WTC11 (cell line): ENCODE results near the gene NAALADL2. TPM values are rescaled to one million over a fixed set of nuclear protein-coding genes. Genes with fewer than 3 reads are reported as not detected.

Experiments
- ATAC-seq: fragments of 200-7000 bp; cut with Tn5 transposase; 2 replicates; pipeline ENCODE4 v1.10.0; 2021; ENCODE audit warnings: mild to moderate bottlenecking, moderate library complexity
- CTCF ChIA-PET: fragments of 300-600 bp; sonication (Branson Sonifier 250); formaldehyde crosslinking; loops from one replicate; lab custom pipeline; 2021; ENCODE audit warnings: antibody characterized with exemption; lab: Charles Lee
- POLR2A ChIA-PET: fragments of 350-600 bp; sonication (Branson Sonifier 250); formaldehyde crosslinking; loops from one replicate; lab custom pipeline; 2021; ENCODE audit warnings: antibody characterized with exemption; lab: Charles Lee
- DNase-seq: peaks from one replicate; pipeline ENCODE4 v3.0.0; 2021; ENCODE audit warnings: low spot score
- H3K27ac Mint-ChIP-seq: 2 replicates; pipeline ENCODE4 v1.8.0; 2021; ENCODE audit warnings: mixed read lengths
- H3K27me3 Mint-ChIP-seq: 2 replicates; pipeline ENCODE4 v1.8.0; 2021; ENCODE audit warnings: low read depth, mild to moderate bottlenecking, moderate library complexity, mixed read lengths
- H3K36me3 Mint-ChIP-seq: 2 replicates; pipeline ENCODE4 v1.8.0; 2021; ENCODE audit warnings: mixed read lengths
- H3K4me1 Mint-ChIP-seq: 2 replicates; pipeline ENCODE4 v1.8.0; 2022; ENCODE audit warnings: mixed read lengths
- H3K4me3 Mint-ChIP-seq: 2 replicates; pipeline ENCODE4 v1.8.0; 2021; ENCODE audit warnings: mild to moderate bottlenecking, moderate library complexity, mixed read lengths
- H3K9me3 Mint-ChIP-seq: 2 replicates; pipeline ENCODE4 v1.8.0; 2021; ENCODE audit warnings: mixed read lengths
- AR ChIP-seq: fragments of 250-450 bp; sonication (Bioruptor Pico); IDR thresholded peaks from 2 replicates; pipeline ENCODE4 v1.9.0; 2021; ENCODE audit warnings: mild to moderate bottlenecking
- CDX4 ChIP-seq: fragments of 250-450 bp; sonication (Bioruptor Pico); IDR thresholded peaks from 2 replicates; pipeline ENCODE4 v1.9.0; 2021; ENCODE audit warnings: moderate library complexity, mild to moderate bottlenecking, inconsistent platforms, borderline replicate concordance
- CTCF ChIP-seq: fragments of 200-600 bp; IDR thresholded peaks from 2 replicates; pipeline ENCODE4 v1.8.0; 2022; ENCODE audit warnings: antibody characterized with exemption
- E2F5 ChIP-seq: sonication (generic); formaldehyde crosslinking; IDR thresholded peaks from 2 replicates; pipeline ENCODE4 v1.8.1; 2022; ENCODE audit warnings: mild to moderate bottlenecking, moderate library complexity, missing genetic modification reagents
- ELF4 ChIP-seq: sonication (generic); formaldehyde crosslinking; IDR thresholded peaks from 2 replicates; pipeline ENCODE4 v1.8.1; 2022; ENCODE audit warnings: low read depth, mild to moderate bottlenecking, moderate library complexity, missing genetic modification reagents
- FOXP4 ChIP-seq: sonication (generic); formaldehyde crosslinking; IDR thresholded peaks from 2 replicates; pipeline ENCODE4 v1.8.0; 2022; ENCODE audit warnings: mild to moderate bottlenecking, missing genetic modification reagents
- GABPB1 ChIP-seq: sonication (generic); formaldehyde crosslinking; IDR thresholded peaks from 2 replicates; pipeline ENCODE4 v1.8.1; 2023; ENCODE audit warnings: mild to moderate bottlenecking, missing genetic modification reagents
- HMGXB4 ChIP-seq: sonication (generic); formaldehyde crosslinking; IDR thresholded peaks from 2 replicates; pipeline ENCODE4 v1.8.1; 2023; ENCODE audit warnings: mild to moderate bottlenecking, moderate library complexity, missing genetic modification reagents
- SMAD4 ChIP-seq: sonication (generic); formaldehyde crosslinking; IDR thresholded peaks from 2 replicates; pipeline ENCODE4 v1.8.0; 2022; ENCODE audit warnings: mild to moderate bottlenecking, missing genetic modification reagents
- TEAD1 ChIP-seq: sonication (generic); formaldehyde crosslinking; IDR thresholded peaks from 2 replicates; pipeline ENCODE4 v1.8.0; 2022; ENCODE audit warnings: mild to moderate bottlenecking, missing genetic modification reagents
- TEAD4 ChIP-seq: sonication (generic); formaldehyde crosslinking; IDR thresholded peaks from 2 replicates; pipeline ENCODE4 v1.8.0; 2022; ENCODE audit warnings: mild to moderate bottlenecking, missing genetic modification reagents
- USF2 ChIP-seq: sonication (generic); formaldehyde crosslinking; IDR thresholded peaks from 2 replicates; pipeline ENCODE4 v1.8.1; 2023; ENCODE audit warnings: mild to moderate bottlenecking, missing genetic modification reagents, moderate library complexity
- ZNF281 ChIP-seq: sonication (generic); formaldehyde crosslinking; IDR thresholded peaks from 2 replicates; pipeline ENCODE4 v1.8.0; 2023; ENCODE audit warnings: mild to moderate bottlenecking, missing genetic modification reagents
- ZNF423 ChIP-seq: fragments of 250-450 bp; sonication (Bioruptor Pico); IDR thresholded peaks from 2 replicates; pipeline ENCODE4 v2.1.2; 2022; ENCODE audit warnings: mild to moderate bottlenecking, moderate library complexity
- total RNA-seq: library from RNA; stranded (reverse); gene quantifications from 3 replicates; pipeline ENCODE4 v1.2.3, GENCODE V29; 2021

Gene NAALADL2
- total RNA-seq, 1 experiment from 2014 or later = 1.2 TPM

- no peak for TF ChIP-seq HMGXB4 (CRISPR knock-in tag)
- no peak for TF ChIP-seq E2F5 (CRISPR knock-in tag)
- TF ChIP-seq AR = no peak
Measured at GRCh38 chr3:174945276-174945675, 86.1 kb downstream of the NAALADL2 start (continued).

- no peak for ATAC-seq
- Mint-ChIP-seq H3K4me3 (no peak overlapping the region), H3K9me3 (peaks cover 23% of the 10 kb centered on the region), H3K27ac (no peak overlapping the region), H3K4me1 (peaks cover 6% of the 10 kb centered on the region; the same call in 1 of the 2 replicates), H3K27me3 (peaks cover 12% of the 10 kb centered on the region), H3K36me3 (peaks cover 13% of the 10 kb centered on the region)
- TF ChIP-seq USF2 (CRISPR knock-in tag) (no peak), TEAD4 (no peak), ZNF281 (no peak), TEAD1 (CRISPR knock-in tag) (no peak)
- DNase-seq = no peak
- ChIA-PET POLR2A (no interaction called here), CTCF (no interaction called here)
Measured at GRCh38 chr3:174945951-174946350, 86.8 kb downstream of the NAALADL2 start.

- H3K36me3 Mint-ChIP-seq = no peaks in the 10 kb centered on the region
- H3K4me1 Mint-ChIP-seq = peaks cover 13% of the 10 kb centered on the region
- H3K27ac Mint-ChIP-seq = no peak overlapping the region
- CTCF ChIA-PET = no interaction called here
- no peak overlapping the region for H3K4me3 Mint-ChIP-seq
- TF ChIP-seq ELF4 = no peak
- TF ChIP-seq SMAD4 (CRISPR knock-in tag) = no peak
- no peak for TF ChIP-seq CDX4 (CRISPR knock-in tag)
- no peak for TF ChIP-seq FOXP4 (CRISPR knock-in tag)
- TF ChIP-seq GABPB1 (CRISPR knock-in tag) = no peak
- TF ChIP-seq ZNF423 = no peak
- no peak for TF ChIP-seq CTCF
- peaks cover 3% of the 10 kb centered on the region; the same call in 1 of the 2 replicates for H3K9me3 Mint-ChIP-seq
- DNase-seq (no peak), ATAC-seq (no peak)
- peaks cover 2% of the 10 kb centered on the region; the same call in 1 of the 2 replicates for H3K27me3 Mint-ChIP-seq
- POLR2A ChIA-PET = no interaction called here
Measured at GRCh38 chr3:174949523-174949922, 90.4 kb downstream of the NAALADL2 start.
